ENCODE data around the gene ALG3. TPM values are rescaled to one million over a fixed set of nuclear protein-coding genes. Genes with fewer than 3 reads are reported as not detected.

The ALG3 gene
- 39.1 and 39.5 TPM in 2 replicates for total RNA-seq

GRCh38 chr3:184248454-184249411 is at the start of gene ALG3:
Gene ALG3 (minus strand): TSS chr3:184248962. CDS start chr3:184248940, 22 bp downstream.

GRCh38 chr3:184275961-184276910 is 27.5 kb upstream of the ALG3 start, which contains the start of gene ECE2:
Gene ECE2 (plus strand): TSS chr3:184276022. CDS start chr3:184276154, 132 bp downstream.

GRCh38 chr3:184261270-184261853 is 12.6 kb upstream of the ALG3 start, which contains the start of gene CAMK2N2:
Gene CAMK2N2 (minus strand): TSS chr3:184261553. CDS start chr3:184261285, 268 bp downstream.

GRCh38 chr3:184249412-184250166 is 827 bp upstream of the ALG3 start, which contains the start of gene EEF1AKMT4:
Gene EEF1AKMT4 (plus strand): TSS chr3:184249672. CDS start chr3:184249695, 23 bp downstream.

GRCh38 chr3:184229394-184230080 is 19.2 kb downstream of the ALG3 start, which contains the start of gene VWA5B2:
Gene VWA5B2 (plus strand): TSS chr3:184229585. CDS start chr3:184230529, 944 bp downstream.

Other genes starting within 250 kb of the ALG3 start
- gene ABCC5, start 231.1 kb downstream of the ALG3 start, total RNA-seq, result 14.4 and 25.4 TPM in 2 replicates
- not detected in 2 replicates for gene HTR3D, start 217.2 kb downstream of the ALG3 start, total RNA-seq
- not detected in 2 replicates for gene HTR3C, start 195.9 kb downstream of the ALG3 start, total RNA-seq
- gene HTR3E, start 151.9 kb downstream of the ALG3 start, total RNA-seq, result not detected in 2 replicates
- 29.3 and 39.1 TPM in 2 replicates for gene EIF2B5, start 113.6 kb downstream of the ALG3 start, total RNA-seq
- 35.2 and 37.0 TPM in 2 replicates for gene DVL3, start 93.6 kb downstream of the ALG3 start, total RNA-seq
- gene AP2M1, start 74.1 kb downstream of the ALG3 start, total RNA-seq, result 384 and 533 TPM in 2 replicates
- gene ABCF3, start 62.8 kb downstream of the ALG3 start, total RNA-seq, result 55.2 and 81.5 TPM in 2 replicates
- gene VWA5B2, start 19.4 kb downstream of the ALG3 start, total RNA-seq, result not detected in 2 replicates
- gene EEF1AKMT4, start 710 bp upstream of the ALG3 start, total RNA-seq, result 3.4 and 6.9 TPM in 2 replicates
- gene CAMK2N2, start 12.6 kb upstream of the ALG3 start, total RNA-seq, result not detected in 2 replicates
- not detected in 2 replicates for gene ECE2, start 27.1 kb upstream of the ALG3 start, total RNA-seq
- gene PSMD2, start 50.3 kb upstream of the ALG3 start, total RNA-seq, result 485 and 1,347 TPM in 2 replicates
- 179 and 389 TPM in 2 replicates for gene EIF4G1, start 65.6 kb upstream of the ALG3 start, total RNA-seq
- gene FAM131A, start 88.6 kb upstream of the ALG3 start, total RNA-seq, result 22.0 and 24.5 TPM in 2 replicates
- 1.7 and 3.3 TPM in 2 replicates for gene CLCN2, start 112.6 kb upstream of the ALG3 start, total RNA-seq
- gene POLR2H, start 112.7 kb upstream of the ALG3 start, total RNA-seq, result 102 and 146 TPM in 2 replicates
- under 0.01 and 0.28 TPM in 2 replicates for gene THPO, start 129.2 kb upstream of the ALG3 start, total RNA-seq
- 0.96 and 3.1 TPM in 2 replicates for gene CHRD, start 131.1 kb upstream of the ALG3 start, total RNA-seq